Activated CD4-positive, alpha-beta T cell treated with anti-CD3 and anti-CD28 coated beads for 4 hours (primary cell): Measurements from ENCODE around the gene DIAPH2.
"Not testable (repeated sequence)": the region's sequence is repeated elsewhere in the genome, so short reads cannot be mapped to it uniquely, and the experiment has no call there.

Source experiments
- DNase-seq, 2 donors: peaks; one replicate each; pipeline ENCODE4 v3.0.0-alpha.2; 2020

The DIAPH2 gene

DNA sequence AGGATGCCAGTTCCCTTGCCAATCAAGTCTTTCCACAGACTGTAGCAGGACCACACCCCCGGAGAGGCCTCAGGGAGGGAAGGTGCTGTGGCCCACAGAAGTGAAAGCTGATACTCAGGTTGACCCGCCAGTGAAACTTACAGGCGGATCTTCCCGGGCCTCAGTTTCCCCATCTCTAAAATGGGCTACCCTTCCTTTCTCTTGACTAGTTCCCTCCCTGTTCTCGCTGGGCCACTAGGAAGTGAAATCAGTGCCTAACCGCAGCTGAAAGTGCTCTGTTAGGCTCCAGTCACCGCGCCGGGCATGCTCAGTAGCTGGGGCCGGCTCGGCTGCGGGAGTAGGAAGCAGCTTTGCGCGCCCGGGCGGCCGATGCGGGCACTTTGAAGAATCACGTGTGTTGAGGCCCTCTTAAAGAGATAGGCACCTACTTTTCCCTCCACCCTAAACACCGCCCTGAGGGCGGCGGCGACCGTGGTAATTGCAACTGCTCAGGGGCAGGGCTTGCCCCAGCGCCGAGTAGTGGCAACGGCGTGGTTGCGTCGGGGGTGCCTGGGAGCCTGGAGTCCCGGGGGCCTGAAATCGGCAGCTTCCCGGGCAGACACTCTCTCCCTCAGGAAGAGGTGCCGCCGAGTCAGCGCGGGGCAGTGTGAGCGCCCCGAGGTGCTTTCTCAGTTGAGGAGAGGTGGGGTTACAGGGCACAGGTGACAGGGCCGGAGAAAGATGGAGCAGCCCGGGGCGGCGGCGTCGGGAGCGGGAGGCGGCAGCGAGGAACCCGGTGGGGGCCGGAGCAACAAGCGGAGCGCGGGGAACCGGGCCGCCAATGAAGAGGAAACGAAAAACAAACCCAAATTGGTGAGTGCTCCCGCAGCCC, at the start of gene DIAPH2:
Gene DIAPH2, plus strand, starts transcription at position 504 of the 871 bp plus-strand sequence.
- peak; percentile 61 to 62 for DNase-seq

DNA sequence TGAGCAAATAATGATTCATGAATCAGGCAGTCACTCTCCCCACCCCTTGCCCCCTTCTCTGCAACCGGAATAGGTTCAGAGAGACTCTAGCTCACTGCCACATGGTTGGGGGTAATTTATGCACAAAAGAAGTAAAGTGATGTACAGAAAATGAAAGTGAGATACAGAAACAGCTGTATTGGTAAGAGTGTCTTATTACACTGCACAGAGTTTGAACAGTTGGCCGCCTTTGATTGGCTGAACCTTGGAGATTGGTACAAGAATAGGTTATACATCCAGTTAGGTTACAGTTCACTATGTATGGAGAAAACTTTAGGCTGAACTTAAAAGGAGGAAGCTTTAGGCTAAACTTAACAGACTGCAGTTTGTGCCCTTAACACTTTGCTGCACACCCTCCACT, 34.6 kb upstream of the DIAPH2 start:
- DNase-seq, result no peak

DNA sequence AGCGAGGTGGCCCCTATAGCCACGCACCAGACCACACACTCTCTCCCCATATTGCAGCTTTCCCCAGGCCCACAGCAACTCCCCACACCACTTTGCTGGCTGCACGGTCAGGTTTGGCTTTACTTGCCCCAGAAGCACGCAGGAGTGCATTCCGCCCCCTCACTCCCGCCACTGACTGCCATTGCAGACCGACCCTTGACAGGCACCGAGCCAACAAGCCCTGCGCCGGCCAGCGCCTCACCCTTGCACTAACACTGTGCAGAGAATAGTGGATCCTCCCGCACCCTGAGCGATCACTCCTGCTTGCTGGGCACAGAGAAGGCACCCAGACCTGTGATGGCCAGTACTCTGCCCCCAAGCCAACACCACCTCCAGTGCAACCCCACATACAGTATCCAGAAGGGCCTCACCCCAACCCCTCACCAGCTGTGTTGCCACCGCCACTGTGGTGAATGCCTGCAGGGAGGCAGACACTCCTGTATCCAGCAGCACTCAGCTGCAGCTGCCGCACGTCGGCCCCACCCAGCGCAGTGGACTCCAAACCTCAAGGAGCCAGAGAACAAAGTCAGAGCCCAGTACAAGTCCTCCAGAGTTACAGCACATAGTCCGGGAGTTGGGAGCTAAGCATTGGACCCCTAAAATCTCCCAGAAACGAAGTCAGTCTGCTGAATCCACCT, 28.6 kb upstream of the DIAPH2 start:
- DNase-seq, result no peak

DNA sequence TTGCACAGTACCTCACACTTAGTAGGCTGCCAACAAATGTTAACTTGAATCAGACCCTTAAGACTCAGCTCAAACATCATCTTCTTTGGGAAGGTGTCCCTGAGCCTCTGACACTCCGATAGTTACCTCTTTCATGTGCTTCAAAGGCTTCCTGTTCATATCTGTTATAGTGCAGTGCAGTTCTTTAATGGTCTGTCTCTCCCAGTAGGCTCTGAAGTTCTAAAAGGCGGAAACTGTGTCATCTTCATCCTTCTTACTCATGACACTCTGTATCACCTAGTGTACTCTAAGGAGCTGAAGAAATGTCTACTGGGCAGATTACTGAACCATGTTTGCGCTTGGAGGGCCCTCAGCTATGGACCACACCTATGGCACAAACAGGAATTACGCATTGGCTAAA, 2.1 kb upstream of the DIAPH2 start:
- peak in 1 of 2 donors; percentile 1 for DNase-seq

DNA sequence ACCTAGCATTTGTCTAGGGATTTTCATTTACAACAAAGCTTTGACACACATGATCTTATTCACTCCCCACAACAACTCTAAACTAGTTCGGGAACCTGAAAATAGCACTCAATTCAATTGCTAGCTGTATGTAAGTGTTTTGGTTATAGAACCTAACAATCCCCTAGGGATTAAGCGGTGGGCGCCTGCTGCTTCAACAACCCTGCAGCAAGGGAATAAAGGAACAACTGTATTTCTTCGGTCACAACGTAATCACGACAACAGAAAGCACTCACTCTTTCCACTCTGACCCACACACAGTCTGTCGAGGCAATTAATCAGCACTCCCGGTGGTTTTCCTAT, 674 bp upstream of the DIAPH2 start:
- DNase-seq, result no peak

DNA sequence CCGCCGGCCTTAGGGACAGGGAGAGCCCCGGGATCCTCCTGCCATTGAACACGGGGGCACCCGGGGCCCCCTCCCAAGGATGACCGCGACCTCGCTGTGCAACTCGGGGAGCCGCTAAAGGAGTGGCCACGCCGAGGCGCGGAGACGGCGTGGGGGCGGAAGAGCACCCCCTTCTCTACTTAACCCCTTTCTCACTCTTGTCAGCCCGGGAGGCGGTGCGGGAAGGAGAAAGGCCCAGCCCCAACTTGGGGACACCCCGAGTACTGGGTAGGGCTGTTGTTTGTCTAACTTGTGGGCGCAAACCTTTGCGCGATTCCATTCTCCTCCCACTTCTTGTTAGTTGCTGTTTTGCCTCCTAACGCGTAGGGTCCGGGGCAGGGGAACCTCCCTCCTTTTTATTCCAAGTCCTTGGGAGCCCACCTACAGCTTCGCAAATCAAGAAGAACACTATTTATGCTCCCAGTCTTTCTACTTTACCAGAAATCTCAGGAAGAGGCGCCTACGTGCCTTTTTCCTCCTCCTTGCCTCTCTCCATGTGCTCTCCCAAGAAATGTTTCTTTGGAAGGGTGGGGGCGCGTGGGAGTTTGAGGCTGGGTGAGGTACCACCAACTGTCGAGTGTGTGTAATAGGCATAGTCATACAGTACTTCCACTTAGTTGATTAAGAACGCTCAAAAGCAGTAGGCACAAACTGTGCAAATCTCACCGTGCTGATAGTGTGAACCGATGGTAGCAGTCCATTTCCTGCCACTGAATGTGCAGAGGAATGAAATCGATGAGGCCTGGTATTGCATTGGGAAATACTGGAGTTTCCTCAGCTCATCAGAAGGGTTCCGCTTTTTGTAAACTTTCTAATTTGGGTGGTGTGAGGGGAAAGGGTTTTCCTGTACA, 813 bp downstream of the DIAPH2 start:
- DNase-seq, result peak; percentile 22 to 34

DNA sequence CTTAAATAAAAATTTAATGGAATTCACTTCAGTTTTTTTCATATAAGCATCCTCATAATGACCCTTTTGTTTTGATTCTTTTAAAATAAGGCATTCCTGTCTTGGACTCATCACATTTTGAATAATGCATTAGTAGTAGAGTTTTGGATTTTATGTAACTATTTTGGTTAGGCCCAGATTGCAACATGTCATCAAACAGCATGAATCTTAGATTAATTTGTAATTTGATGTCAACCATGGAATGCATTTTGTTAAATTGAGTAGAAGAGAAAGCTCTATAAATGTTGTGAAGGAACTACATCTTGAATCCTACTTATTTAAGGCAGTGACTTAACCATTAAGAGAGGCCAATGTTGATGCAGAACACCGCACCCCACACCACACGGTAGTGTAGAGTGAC, 3.1 kb downstream of the DIAPH2 start:
- DNase-seq, result no peak

DNA sequence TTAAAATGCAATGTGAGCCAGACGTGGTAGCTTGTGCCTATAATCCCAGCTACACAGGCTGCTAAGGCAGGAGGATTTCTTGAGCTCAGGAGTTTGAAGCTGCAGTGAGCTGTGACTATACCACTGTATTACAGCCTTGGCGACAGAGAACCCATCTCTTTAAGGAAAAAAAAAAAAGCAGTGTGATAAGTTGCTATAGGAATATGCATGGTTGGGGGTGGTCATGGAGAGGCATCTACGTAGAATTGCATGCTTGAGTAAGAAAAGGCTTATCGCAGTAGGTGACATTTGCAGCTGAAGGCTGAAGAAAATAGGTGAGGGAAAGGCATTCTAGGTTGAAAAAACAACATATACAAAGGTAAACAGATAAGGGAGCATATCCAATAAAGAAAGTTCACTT, 4.1 kb downstream of the DIAPH2 start:
- DNase-seq, result no peak

DNA sequence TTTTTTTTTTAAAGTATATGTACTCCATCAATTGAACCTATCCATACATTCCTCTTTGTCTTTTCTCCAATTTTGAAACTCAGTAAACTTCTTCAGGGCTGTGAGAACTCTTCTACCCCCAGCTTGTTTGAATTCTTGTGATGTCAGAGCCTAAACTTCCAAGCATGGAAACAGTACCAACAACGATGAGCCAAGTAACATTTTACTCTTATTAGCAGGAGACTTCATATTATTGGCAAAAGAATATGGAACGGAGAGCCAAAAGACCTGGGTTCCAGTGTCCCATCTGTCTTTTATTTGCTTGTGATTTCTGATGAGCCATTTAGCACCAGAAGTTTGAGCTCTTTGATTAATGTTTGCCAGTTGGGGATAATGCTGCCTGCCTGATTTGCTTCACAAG, 5.3 kb downstream of the DIAPH2 start:
- DNase-seq, result no peak

DNA sequence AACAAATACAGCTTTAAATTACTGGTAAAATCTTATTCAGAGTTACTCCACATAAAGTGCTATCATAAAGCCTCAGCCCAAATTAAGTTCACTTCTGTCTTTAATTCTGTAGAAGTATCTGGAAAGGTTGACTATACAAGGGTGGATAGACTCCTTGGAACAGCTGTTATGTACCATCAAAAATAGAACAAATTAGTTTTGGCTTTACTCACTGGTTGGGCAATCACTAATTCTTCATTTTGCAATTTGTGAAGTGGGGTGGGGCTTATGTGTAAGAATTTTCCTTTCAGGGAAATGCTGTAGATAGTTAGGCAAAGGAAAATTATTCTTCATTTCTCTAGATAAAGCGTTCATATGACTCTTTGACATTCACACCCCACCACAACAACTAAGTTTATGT, 7.8 kb downstream of the DIAPH2 start:
- DNase-seq, result no peak

DNA sequence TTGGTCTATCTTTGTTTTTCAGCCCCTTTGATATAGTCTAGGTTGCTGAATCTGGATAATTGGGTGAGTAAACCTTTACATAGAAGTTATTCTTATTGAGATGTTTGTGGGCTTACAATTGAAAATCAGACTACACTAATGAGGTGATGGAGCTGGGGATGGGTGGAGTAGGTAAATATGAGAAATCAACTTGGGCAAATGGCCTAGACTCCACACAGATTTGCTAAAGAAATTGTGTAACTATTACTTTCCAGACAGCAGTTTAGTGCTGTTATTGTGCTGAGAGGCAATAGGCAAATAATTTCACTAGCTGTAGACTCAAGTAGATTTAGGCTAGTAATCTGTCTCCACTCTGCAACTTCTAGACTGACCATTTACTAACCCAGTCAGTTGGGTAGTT, 8.2 kb downstream of the DIAPH2 start:
- no peak for DNase-seq

DNA sequence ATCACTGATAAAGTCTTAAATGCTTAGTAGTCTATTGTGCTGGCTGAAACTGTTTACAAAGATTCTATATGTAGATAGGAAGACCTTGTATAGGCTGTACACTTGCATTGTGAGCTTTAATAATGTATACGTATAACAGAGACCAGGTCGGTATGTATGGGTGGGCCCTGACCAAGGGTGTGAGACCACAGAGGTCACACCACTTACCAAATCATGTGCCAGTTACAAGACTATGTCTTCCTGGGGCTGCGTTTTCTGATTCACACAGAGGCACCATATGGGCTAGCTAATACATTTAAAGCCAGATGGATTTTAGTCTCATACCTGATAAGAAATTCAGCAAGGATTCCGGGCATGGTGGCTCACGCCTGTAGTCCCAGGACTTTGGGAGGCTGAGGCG, 8.8 kb downstream of the DIAPH2 start:
- DNase-seq, result no peak

DNA sequence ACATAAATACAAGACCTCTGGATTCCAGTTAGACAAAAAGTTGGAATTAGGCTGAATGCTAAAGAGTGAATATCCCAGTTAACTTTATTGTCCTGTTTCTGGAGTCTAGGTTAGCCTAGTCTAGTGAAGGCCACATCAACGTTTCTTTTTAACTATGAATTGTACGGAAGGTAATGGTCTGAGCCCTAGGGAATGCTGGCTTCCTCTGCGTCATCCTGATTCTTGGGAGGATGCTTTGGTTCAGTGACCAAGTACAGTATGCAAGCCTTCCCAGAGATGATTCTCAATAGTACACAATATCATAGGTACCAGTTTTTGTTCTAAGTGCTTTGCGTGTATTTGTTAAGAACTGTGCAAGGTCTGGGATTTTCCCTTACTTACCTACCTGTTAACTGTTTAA, 11.8 kb downstream of the DIAPH2 start:
- DNase-seq, result no peak

DNA sequence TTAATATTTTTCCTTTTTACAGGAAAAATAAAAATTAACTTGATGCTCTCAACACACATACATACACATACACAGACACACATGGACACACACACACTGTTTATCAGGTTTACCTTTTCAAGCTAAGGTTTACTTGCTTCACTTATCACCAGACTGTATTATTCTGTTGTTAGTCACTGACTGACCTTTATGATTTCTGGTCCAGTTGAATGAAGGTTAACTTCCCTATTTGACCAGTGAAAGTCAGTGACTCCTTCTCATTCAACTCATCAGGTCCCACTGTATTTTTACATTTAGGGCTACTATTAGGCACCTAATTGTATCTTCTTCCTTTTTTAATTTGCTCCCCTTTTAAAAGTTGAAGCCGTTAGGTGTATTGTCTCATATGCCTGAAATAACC, 16.0 kb downstream of the DIAPH2 start:
- no peak for DNase-seq

DNA sequence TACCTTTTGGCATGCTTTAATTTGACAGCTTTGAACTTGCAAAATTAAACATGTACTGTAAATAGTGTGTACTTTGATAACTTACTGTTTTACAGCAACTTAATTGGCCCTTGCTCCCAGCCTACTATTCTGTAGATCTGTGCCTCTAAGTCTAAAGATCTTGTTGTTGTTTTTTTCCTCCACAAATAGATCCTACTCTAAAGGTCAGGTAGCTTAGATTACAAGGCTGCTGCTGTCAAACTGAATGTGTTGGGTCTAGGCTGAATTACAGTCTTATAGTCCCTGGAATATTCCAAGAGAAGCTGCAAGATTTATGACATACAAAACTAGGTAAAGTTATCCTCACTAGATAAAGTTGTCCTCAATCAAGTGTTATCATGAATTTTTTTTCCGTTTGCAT, 18.7 kb downstream of the DIAPH2 start:
- no peak for DNase-seq

DNA sequence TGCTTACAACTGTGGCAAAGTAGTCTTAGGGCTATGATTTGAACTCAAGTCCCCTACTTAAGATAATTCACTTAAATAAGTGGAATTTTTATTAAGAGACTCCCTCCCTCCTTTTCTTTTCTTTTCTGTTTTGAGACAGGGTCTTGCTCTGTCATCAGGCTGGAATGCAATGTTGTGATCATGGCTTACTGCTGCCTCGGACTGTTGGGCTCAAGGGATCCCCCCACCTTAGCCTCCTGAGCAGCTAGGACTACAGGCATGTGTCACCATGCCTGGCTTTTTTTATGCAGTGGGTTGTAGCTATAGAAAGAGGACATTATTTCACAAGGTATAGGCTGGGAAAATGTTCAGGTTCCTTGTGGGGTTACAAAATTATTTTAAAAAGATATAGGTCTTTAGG, 19.2 kb downstream of the DIAPH2 start:
- no peak for DNase-seq

DNA sequence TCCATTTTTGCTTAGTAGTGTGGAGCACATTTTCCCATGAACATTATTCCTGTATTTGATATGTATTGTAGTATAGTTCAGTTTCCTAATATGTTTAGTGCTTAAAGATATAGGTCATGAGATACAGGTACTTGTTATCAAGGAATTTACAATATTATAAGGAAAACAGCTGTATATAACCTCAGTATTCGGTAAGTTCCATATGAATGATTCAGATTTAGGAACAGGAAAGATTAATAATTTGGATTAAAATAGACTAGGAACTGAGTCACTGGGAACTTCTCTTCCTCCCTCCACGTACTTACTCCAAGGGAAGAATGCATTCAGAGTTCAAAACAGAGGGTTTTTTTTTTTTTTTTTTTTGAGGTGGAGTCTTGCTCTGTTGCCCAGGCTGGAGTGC, 20.0 kb downstream of the DIAPH2 start:
- DNase-seq, result no peak

DNA sequence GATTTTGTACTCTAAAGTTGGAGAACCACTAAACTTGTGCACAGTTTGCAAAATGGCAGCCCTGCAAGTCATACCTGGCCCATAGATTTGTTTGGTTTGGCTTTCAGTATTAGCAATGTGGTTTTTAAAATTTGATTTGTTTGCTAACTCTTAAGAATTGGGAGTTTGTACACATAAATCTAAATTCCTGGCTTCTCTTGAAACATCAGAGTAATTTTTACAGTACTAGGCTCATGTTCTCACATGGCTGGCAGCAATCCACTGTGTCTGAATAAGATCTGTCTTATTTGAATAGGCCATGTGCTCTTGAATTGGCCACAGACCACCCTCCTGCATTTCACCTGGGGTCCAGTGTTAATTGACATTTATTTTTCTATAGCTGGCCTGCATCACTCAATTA, 21.3 kb downstream of the DIAPH2 start:
- no peak for DNase-seq

DNA sequence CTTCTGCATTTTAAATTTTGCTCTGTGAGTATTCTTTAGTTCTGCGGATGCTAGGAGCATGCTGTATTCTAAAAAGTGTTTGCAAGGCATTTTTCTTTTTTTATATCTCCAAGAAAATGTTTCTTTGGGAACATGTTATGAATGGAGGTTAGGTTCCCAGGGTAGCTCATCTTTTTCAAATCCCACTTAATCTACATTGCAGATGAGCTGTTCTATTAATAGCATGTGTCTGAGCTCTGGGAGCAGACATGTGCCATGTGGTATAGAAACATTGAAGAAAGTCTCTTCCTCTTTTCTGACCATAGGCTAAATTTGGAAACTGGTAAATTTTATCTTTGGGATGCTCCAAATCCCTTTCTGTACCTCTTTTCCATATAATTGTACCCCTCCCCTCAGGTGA, 23.2 kb downstream of the DIAPH2 start:
- DNase-seq, result no peak

DNA sequence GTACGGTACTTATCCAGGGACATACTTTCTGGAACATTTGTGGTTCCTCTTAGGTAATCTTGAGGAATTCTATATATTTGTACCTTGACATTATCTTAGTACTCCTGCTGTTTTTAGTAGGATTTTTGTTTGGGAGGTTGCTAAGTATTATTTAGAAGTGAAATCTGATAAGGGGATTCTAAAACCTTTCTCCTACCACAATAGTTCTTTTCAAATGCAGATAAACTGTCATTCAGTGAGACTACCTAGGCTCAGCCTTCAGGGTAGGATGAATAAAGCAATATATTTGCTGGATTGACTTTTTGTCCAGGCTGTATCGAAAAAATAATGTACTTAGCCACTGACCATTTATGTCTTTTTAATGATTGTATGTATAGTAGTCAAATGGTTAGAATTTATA, 25.4 kb downstream of the DIAPH2 start:
- no peak for DNase-seq

DNA sequence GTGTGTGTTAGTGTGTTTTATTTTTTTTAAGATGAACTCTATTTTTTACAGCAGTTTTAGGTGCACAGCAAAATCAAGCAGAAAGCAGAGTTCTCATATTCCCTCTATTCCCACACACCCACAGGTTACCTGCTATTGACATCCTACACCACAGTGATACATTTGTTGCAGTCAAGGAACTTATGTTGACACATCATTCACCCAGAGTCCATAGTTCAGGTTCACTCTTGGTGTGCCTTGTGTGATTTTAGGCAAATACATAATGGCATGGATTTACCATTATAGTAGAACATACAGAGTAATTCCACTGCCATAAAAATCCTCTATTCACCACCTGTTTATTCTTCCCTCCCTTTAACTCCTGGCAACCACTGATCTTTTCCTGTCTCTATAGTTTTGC, 28.7 kb downstream of the DIAPH2 start:
- no peak for DNase-seq

DNA sequence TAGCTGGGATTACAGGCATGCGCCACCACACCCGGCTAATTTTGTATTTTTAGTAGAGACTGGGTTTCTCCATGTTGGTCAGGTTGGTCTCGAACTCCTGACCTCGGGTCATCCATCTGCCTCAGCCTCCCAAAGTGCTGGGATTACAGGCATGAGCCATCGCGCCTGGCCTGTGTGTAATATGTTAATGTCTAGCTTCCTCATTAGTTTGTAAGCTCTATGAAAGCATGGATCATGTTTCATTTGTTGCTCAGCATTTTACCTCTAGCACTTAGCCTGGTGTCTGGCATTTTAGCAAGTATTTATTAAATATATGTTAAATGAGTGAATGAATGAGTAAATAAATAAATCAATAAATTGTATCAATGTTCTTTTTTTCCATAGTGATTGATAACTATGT, 29.8 kb downstream of the DIAPH2 start:
- not testable (repeated sequence) for DNase-seq

DNA sequence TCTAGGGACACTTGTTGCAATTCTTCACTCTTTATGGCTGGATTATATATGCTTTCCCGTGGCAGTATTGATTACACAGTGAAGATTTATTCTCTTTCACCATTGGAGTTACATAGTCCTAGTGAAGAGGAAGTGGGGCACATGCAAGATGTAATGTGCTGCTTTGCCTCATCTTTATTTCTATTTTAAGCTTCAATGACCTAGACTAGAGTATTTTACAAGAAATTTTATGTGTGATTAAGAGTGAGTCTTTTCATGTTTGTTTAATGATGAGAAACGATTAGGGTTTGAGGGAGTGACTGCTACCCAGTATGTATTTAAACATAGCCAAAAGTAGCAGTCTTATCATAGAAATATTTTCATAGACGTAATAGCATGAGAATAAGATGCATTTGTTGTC, 30.8 kb downstream of the DIAPH2 start:
- DNase-seq, result no peak
